B cell (primary cell): ENCODE measurements around the gene EIF2A. TPM values are rescaled to one million over a fixed set of nuclear protein-coding genes. Genes with fewer than 3 reads are reported as not detected.

Experiments
- ATAC-seq: fragments of 200-7000 bp; cut with Tn5 transposase; one replicate; pipeline ENCODE4 v1.10.0; 2021; ENCODE audit warnings: low read depth, mild to moderate bottlenecking, moderate number of reproducible peaks, moderate library complexity
- CTCF ChIA-PET: fragments of 350-600 bp; sonication (Branson Sonifier 250); formaldehyde crosslinking; loops from one replicate; lab custom pipeline; 2021; ENCODE audit warnings: antibody characterized with exemption, inconsistent platforms; lab: Charles Lee
- POLR2A ChIA-PET: fragments of 350-600 bp; sonication (Branson Sonifier 250); formaldehyde crosslinking; loops from one replicate; lab custom pipeline; 2021; ENCODE audit warnings: antibody characterized with exemption; lab: Charles Lee
- DNase-seq: peaks from one replicate; pipeline ENCODE4 v3.0.0; 2013
- H2AFZ ChIP-seq: 2 replicates; pipeline ENCODE4 v1.6.1; 2012; ENCODE audit warnings: mild to moderate bottlenecking, low read depth, low read length; ENCODE audit not compliant: insufficient read depth, poor library complexity, severe bottlenecking
- H3K27ac ChIP-seq, 2 donors: 1 replicate in 1 of 2; 2 replicates in 1 of 2; pipeline ENCODE4 v1.5.1; 2012 to 2013; ENCODE audit warnings: low read length in 2 of 2, mild to moderate bottlenecking in 2 of 2, moderate library complexity in 1 of 2
- H3K27me3 ChIP-seq, 4 experiments: fragments of 200-600 bp in 1 of 4; sonication (generic) in 1 of 4; replicated peaks in 1 of 4; 1 replicate in 2 of 4; 2 replicates in 2 of 4; pipeline versions ENCODE4 v1.6.1 to v1.7.0; 2013 to 2016; ENCODE audit warnings: low read length in 3 of 4, mild to moderate bottlenecking in 2 of 4, mixed read lengths in 1 of 4, moderate library complexity in 1 of 4; ENCODE audit not compliant: insufficient read depth in 4 of 4, control insufficient read depth in 3 of 4; ENCODE audit errors: control extremely low read depth in 1 of 4
- H3K36me3 ChIP-seq, 2 experiments: replicated peaks in 1 of 2; 1 replicate in 1 of 2; 2 replicates in 1 of 2; pipeline versions ENCODE4 v1.6.1 to v1.7.1; 2013; ENCODE audit warnings: low read length in 1 of 2; ENCODE audit not compliant: insufficient read depth in 2 of 2, control insufficient read depth in 1 of 2; ENCODE audit errors: control extremely low read depth in 1 of 2, extremely low read depth in 1 of 2
- H3K4me1 ChIP-seq, 2 donors: fragments of 200-600 bp in 1 of 2; sonication (generic) in 1 of 2; 1 replicate in 1 of 2; 2 replicates in 1 of 2; pipeline versions ENCODE4 v1.5.1 to v1.6.1; 2013 to 2017; ENCODE audit warnings: low read length in 2 of 2; ENCODE audit not compliant: control insufficient read depth in 2 of 2, insufficient read depth in 2 of 2
- H3K4me2 ChIP-seq: replicated peaks from 2 replicates; pipeline ENCODE3; 2012; ENCODE audit warnings: mild to moderate bottlenecking, low read depth, low read length; ENCODE audit not compliant: poor library complexity, severe bottlenecking
- H3K4me3 ChIP-seq, 5 experiments: fragments of 200-600 bp in 1 of 5; sonication (generic) in 1 of 5; 1 replicate in 3 of 5; 2 replicates in 2 of 5; pipeline versions ENCODE4 v1.5.1 to v1.7.0; 2011 to 2016; ENCODE audit warnings: low read length in 4 of 5, mild to moderate bottlenecking in 4 of 5, low read depth in 2 of 5, control low read depth in 1 of 5, moderate library complexity in 1 of 5; ENCODE audit not compliant: insufficient read depth in 1 of 5; ENCODE audit errors: control extremely low read depth in 1 of 5, extremely low read depth in 1 of 5
- H3K79me2 ChIP-seq: fragments of 200-600 bp; sonication (generic); one replicate; pipeline ENCODE4 v1.6.0; 2016; ENCODE audit warnings: low read length; ENCODE audit not compliant: control insufficient read depth, insufficient read depth
- H3K9ac ChIP-seq: fragments of 200-600 bp; sonication (generic); 2 replicates; pipeline ENCODE4 v1.6.1; 2017; ENCODE audit warnings: mild to moderate bottlenecking, low read length, moderate library complexity
- H3K9me3 ChIP-seq, 3 donors: one replicate each; pipeline versions ENCODE4 v1.6.1 to v1.7.1; 2013; ENCODE audit warnings: low read length in 2 of 3; ENCODE audit not compliant: control insufficient read depth in 2 of 3, insufficient read depth in 1 of 3; ENCODE audit errors: control extremely low read depth in 1 of 3
- H4K20me1 ChIP-seq: 2 replicates; pipeline ENCODE4 v1.6.0; 2012; ENCODE audit warnings: mild to moderate bottlenecking, low read length; ENCODE audit not compliant: insufficient read depth, control insufficient read depth, poor library complexity, severe bottlenecking
- H3K27ac Mint-ChIP-seq: one replicate; pipeline ENCODE4 v1.8.0; 2021; ENCODE audit warnings: mixed read lengths
- H3K27me3 Mint-ChIP-seq: one replicate; pipeline ENCODE4 v1.8.0; 2021; ENCODE audit warnings: mixed read lengths
- H3K4me1 Mint-ChIP-seq: one replicate; pipeline ENCODE4 v1.8.0; 2021; ENCODE audit warnings: mixed read lengths
- H3K4me3 Mint-ChIP-seq: one replicate; pipeline ENCODE4 v1.8.0; 2021; ENCODE audit warnings: mixed read lengths
- H3K9me3 Mint-ChIP-seq: one replicate; pipeline ENCODE4 v1.8.0; 2022; ENCODE audit warnings: mixed read lengths; ENCODE audit not compliant: insufficient read depth
- EZH2 ChIP-seq: IDR thresholded peaks from 2 replicates; pipeline ENCODE4 v1.6.1; 2012; ENCODE audit warnings: borderline replicate concordance, low read depth, mild to moderate bottlenecking, moderate library complexity, low read length; ENCODE audit not compliant: insufficient read depth, poor library complexity, severe bottlenecking
- WGBS: methylation state at CpG from one replicate; pipeline ENCODE4 v1.1.5; 2013; ENCODE audit warnings: missing lambda C conversion rate; ENCODE audit not compliant: insufficient coverage; 5-methylcytosine and 5-hydroxymethylcytosine counted together
- intact Hi-C: fragments of 100-400 bp; cut with micrococcal nuclease; formaldehyde crosslinking; loops from one replicate; pipeline ENCODE4 v1.10.0; 2022
- polyA plus RNA-seq: library from polyadenylated mRNA; depleted of rRNA; stranded (reverse); fragments of >200 nt; gene quantifications from 2 replicates; pipeline ENCODE4 v1.2.3, GENCODE V29; 2012
- total RNA-seq, 2 donors: library from RNA; stranded (reverse); fragments of 120-200 nt in 1 of 2; gene quantifications; 1 replicate in 1 of 2; 2 replicates in 1 of 2; pipeline versions ENCODE4 v1.2.3 to v1.2.4, GENCODE V29; 2013 to 2022
- TF ChIP-seq, protein P1 (sequence below): fragments of 200-600 bp; IDR thresholded peaks from one replicate; pipeline ENCODE4 v1.8.0; 2022; ENCODE audit warnings: antibody characterized with exemption, mild to moderate bottlenecking

Gene EIF2A
- total and polyA plus RNA-seq, 2 donors (not counting 1 experiment from before 2014, with no cell fraction given) = 63.4 to 78.8 TPM

DNA sequence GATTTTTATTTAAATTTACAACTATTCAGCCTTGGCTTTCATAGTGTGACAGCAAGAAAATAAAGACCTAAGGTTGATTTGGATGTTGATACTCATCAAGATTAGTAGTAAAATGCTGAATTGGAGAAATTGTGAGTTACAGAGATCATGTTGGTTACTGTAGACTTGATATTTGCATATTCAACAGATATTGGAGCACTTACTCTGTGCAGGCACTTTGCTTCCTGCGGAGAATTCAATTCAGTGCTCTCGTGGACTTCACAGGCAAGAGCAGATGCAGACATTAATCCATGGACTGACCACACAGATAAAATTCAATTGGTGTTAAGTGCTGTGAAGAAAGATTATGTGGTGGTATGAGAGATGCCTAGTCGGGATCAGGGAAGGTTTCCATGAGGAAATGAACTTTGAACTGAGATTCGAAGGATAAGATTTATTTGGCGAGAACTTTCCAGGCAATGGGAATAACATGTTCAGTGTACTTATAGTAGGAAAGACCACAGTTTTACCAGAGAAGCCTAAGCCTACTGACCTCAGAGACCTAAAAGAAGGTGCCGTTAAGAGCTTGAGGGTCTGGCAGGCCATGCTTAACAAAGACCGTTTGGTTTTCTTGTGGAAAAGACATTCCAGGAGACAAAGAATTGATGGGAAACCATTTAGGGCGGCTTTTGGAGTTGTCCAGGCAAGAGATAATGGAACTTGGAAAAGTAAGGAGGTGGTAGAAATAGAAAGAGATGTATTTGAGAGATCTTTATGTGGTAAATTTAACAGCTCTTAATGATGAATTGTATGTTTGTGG is 60.9 kb downstream of the EIF2A start:
- intact Hi-C loops = loop anchor here (5.0 to 10.0 kb wide), 3 partner anchors 75 to 1877 kb away; partner anchors contain the start of gene P2RY12

More for the DNA sequence above, 60.9 kb downstream of the EIF2A start:
- DNase-seq = no peak
- no peak for ATAC-seq
- Histone ChIP-seq H3K4me2 (peak overlapping the region; percentile 87), H3K4me3 (peak overlapping the region in 1 of 5 experiments; percentile 12), H2AFZ (no peak overlapping the region), H3K36me3 (peaks cover 0 to 11% of the 10 kb centered on the region in 2 experiments), H3K9ac (no peak overlapping the region), H3K27ac (peak overlapping the region in 1 of 2 donors; percentile 38), H3K79me2 (peaks cover 91% of the 10 kb centered on the region), H4K20me1 (peaks cover 58% of the 10 kb centered on the region), H3K4me1 (peaks cover 54 to 72% of the 10 kb centered on the region in 2 donors), H3K27me3 (no peaks in the 10 kb centered on the region), H3K9me3 (no peaks in the 10 kb centered on the region)
- Mint-ChIP-seq H3K4me3 (peak overlapping the region; percentile 60), H3K9me3 (no peaks in the 10 kb centered on the region), H3K27ac (peak overlapping the region; percentile 8), H3K27me3 (no peaks in the 10 kb centered on the region), H3K4me1 (peaks cover 76% of the 10 kb centered on the region)
- CTCF ChIA-PET = no interaction called here
- POLR2A ChIA-PET = no interaction called here
- 73% methylated on average over 8 of the region's 8 CpGs for WGBS
- TF ChIP-seq EZH2 = no peak
- TF ChIP-seq, protein P1, sequence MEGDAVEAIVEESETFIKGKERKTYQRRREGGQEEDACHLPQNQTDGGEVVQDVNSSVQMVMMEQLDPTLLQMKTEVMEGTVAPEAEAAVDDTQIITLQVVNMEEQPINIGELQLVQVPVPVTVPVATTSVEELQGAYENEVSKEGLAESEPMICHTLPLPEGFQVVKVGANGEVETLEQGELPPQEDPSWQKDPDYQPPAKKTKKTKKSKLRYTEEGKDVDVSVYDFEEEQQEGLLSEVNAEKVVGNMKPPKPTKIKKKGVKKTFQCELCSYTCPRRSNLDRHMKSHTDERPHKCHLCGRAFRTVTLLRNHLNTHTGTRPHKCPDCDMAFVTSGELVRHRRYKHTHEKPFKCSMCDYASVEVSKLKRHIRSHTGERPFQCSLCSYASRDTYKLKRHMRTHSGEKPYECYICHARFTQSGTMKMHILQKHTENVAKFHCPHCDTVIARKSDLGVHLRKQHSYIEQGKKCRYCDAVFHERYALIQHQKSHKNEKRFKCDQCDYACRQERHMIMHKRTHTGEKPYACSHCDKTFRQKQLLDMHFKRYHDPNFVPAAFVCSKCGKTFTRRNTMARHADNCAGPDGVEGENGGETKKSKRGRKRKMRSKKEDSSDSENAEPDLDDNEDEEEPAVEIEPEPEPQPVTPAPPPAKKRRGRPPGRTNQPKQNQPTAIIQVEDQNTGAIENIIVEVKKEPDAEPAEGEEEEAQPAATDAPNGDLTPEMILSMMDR = no peak
